GM12872 (cell line): ENCODE measurements around the gene TGFBR3.

Experiments
- TF ChIP-seq, protein P1 (sequence below): IDR thresholded peaks from 3 replicates; pipeline ENCODE4 v1.5.1; 2011; ENCODE audit warnings: low read depth, mild to moderate bottlenecking, low read length, moderate library complexity; ENCODE audit not compliant: insufficient read depth

Gene TGFBR3

DNA sequence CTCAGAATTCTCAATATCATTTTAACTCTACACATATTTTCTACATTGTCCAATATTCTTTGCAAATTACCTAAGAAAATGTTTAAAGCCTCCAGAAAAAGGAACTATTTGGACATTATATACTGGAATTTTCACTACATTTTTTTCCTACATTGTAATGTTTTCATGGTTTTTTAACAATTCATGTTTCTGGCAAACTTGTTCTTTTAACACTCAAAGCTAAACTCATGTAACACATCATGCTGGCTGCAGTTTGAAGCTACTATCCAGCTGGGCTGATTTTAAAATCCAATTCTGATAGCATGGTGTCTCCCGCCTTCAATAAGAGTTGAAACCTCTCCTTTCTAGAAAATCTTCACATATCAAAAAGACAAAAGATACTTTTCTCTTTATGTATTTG, 52.0 kb downstream of the TGFBR3 start:
- TF ChIP-seq, protein P1, sequence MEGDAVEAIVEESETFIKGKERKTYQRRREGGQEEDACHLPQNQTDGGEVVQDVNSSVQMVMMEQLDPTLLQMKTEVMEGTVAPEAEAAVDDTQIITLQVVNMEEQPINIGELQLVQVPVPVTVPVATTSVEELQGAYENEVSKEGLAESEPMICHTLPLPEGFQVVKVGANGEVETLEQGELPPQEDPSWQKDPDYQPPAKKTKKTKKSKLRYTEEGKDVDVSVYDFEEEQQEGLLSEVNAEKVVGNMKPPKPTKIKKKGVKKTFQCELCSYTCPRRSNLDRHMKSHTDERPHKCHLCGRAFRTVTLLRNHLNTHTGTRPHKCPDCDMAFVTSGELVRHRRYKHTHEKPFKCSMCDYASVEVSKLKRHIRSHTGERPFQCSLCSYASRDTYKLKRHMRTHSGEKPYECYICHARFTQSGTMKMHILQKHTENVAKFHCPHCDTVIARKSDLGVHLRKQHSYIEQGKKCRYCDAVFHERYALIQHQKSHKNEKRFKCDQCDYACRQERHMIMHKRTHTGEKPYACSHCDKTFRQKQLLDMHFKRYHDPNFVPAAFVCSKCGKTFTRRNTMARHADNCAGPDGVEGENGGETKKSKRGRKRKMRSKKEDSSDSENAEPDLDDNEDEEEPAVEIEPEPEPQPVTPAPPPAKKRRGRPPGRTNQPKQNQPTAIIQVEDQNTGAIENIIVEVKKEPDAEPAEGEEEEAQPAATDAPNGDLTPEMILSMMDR: no peak

DNA sequence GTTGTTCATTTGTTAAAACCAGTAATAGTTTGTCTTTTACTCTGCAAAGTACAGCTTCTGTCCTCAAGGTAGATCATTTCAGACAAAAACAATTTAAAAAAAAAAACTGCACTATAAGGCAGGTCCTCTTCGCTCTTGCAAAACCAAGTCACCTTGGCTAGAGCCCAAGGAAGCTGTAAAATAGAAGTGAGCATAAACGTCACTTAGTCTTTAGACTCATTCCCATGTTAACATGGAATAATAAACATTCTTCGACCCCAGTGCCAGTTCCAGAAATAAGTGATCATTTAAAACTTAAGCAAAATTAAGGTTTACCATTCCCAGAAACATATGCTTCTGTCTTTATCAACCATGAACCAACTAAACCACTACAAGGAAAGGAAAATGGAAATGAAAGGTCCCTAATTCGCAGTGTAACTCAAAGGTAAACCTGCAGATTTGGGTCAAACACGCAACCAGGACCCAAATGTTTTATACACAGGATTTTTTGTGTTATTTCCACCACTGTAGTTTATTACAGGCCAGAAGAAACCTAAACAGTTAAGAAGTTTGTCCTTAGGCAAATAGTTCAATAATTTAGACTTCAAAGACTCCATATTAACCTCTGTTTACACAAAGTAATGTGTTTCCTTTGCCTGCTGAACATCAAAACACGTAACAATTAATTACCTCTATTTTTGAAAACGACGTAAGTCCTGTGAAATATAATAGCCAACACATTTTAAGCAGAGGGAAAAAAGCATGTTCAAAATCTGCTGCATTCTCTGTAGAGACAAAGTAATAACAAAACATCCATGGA, 54.6 kb downstream of the TGFBR3 start:
- TF ChIP-seq, protein P1: no peak

DNA sequence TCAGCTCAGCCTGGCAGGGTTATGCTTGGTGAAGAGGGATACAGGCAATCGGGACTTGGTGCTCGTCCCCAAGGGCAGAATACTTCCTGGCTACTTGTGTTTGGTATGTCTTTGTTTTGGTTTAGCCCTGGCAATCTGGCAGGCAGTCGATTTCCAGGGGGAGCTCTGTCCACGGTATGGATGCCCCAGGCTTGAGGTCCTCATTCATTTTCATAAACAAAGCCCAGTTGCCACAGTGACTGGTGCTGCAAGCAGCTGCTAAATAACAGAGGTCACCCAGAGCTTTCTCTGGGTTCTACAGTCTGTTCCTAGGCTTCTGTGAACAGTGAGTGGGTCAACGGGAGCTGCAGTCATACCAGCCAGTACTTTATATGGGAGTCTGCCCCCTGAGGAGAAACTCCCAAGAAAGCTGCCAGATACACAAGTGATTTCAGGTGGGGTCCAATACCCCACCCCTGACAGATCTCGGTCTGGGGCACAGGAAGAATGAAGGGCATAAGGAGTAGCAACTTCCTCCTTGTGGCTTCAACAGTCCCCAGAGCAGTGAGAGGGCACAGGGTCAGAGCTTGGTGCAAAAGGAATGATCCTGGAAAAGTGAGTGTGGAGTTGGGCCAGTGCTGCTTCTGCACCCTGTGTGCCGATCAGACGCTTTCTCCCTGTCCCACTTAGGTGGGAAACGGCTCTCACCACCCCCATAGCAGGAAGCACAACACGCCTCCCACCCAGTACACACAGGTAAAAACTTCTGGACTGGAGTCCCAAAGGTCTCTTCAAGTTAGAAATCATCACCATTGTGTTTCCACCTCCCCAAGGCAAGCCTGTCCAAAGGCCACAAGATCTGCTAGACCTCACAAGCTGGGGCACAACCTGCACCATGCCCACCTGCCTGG, 55.5 kb downstream of the TGFBR3 start:
- TF ChIP-seq, protein P1: no peak

DNA sequence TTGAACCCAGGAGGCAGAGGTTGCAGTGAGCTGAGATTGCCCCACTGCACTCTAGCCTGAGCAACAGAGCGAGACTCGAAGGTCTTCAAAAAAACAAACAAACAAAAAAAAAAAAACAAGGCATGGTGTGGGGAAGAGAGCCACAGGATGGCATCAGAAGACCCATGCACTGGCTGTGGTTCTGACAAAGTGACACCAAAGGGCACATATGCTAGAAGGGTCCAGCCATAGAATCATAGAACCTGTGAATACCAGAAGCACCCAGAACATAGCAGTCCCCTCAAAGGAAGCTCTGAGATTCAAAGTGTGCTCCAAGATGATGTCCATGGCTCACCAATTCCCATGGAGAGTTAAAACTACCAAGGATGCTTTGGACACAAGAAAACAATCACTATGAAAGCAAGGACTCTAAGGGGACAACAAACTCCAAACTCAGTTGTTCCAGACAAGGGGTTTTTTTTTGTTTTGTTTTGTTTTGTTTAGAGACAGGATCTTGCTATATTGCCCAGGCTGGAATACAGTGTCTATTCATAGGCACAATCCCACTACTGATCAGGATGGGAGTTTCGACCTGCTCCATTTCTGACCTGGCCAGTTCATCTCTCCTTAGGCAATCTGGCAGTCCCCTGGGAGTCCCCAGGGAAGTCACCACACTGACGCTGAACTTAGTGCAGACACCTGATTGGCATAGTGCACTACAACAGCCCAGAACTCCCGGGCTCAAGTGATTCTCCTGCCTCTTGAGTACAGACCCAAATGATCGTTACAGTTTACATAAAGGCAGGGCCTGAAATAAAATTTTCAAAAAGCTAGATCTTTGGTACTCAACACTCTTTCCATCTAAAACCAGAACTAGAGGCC, 56.4 kb downstream of the TGFBR3 start:
- TF ChIP-seq, protein P1: no peak

DNA sequence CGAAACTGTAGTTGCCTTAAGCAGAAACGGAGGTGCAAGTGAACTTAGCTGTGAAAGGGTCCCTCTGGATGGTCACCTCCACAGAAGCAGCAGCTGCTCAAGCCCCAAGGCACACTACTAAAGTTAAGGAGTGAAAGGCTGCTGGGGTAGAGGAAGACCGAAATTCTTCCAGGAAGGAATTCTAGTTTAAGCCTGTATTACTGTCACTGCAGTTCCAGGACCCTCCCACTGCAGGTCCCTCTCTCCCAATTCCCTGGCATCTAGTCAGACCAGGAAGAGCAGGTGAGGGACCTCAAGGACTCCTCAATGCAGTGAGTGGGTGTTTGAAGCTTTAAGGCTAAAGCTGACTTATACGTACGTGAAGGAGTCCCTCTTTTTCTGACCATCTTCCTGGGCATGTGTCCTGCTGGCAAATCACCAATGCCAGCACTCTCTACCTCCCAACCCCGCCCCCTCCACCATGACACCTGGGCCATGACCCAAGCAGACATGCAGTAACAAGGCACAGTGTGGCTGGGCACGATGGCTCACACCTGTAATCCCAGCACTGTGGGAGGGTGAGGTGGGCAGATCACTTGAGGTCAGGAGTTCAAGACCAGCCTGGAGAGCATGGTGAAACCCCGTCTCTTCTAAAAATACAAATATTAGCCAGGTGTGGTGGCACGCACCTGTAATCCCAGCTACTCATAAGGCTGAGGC, 57.2 kb downstream of the TGFBR3 start:
- TF ChIP-seq, protein P1: no peak

DNA sequence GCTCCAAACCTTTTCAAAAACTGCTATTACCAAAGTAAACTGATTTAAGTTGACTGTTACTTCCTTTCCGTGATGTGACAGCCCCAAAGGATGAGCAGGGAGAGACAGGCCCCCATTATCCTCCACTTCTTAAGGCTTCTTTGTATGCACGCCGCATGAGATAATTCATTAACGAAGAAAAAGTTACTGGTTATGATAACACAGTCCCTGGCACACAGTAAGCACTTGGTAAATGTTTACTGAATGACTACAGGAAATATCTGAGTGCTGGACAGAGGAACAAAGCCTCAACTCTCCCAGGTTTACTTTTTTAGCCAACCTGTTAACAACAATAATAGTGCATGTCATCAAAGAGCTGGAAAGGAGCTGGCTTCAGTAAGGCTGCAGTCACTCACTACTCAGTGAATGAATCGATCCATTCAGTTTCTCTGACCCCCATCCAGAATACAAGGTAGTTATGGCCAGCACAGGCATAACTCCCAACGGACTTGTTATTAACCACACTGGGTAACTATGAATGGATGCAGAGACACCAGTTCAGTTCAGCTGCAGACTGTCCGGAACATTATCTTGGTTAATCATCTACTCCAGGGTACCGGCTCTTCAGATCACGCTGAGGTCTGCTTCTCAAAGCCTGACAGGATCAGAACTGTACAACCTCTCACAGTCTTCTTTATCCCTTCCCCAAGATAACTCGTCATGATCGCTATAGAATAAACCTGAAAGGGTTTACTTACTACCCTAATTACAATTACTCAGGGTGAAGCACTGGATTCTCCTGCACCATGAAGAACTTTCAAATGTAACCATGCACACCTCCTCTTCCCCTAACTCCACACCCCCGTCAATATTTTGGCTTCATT, 58.3 kb downstream of the TGFBR3 start:
- TF ChIP-seq, protein P1: no peak
